Measurements from ENCODE around the gene SLC39A11. TPM values are rescaled to one million over a fixed set of nuclear protein-coding genes. Genes with fewer than 3 reads are reported as not detected.

Gene SLC39A11
- total RNA-seq, 1 donor from 2014 or later = 5.5 TPM

DNA sequence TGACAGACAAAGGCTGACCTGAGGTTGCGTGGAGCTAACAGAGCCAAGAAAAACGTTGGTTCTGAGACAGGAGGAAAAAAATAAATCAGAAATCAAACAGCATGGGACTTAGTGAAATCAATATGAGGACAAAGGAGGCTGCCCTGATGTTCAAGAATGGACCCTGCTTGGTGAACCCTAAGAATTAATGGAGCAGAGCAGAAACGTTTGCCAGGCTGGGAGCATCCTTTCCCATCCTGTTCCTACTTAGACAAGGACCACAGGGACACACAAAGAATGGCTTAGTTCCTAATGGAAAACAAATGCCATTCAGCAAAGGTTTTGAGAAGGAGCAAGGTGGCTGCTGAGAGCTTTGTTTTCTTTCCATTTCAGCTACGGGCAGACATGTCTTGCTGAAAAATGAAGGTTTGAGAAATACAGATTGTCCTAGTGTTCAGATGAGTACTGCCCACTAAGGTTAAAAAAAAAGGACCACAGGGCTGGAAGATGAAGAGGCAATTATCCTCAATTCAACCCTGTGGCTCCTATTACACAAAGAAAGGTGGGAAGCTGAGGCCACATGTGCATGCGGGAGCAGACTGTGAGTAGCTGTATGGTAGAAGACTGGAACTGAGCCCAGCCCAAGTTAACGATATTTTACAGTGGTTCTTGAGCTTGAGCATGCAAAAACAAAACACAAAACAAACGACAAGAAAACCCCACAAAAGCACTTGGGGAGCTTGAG, 230.1 kb downstream of the SLC39A11 start:
- DNase-seq (ENCODE audit: low spot score) = peak; percentile 20
- H3K36me3 Mint-ChIP-seq = peaks cover 2% of the 10 kb centered on the region
- H3K4me1 ChIP-seq = peaks cover 18% of the 10 kb centered on the region
- peak overlapping the region; percentile 2 for H3K4me2 ChIP-seq
- H3K4me3 ChIP-seq = no peak overlapping the region
- H2AFZ ChIP-seq (replicated peaks) = peak overlapping the region; percentile 52
- H3K27me3 Mint-ChIP-seq (ENCODE audit: insufficient read depth, low read depth) = peaks cover 3% of the 10 kb centered on the region
- TF ChIP-seq, protein P1, sequence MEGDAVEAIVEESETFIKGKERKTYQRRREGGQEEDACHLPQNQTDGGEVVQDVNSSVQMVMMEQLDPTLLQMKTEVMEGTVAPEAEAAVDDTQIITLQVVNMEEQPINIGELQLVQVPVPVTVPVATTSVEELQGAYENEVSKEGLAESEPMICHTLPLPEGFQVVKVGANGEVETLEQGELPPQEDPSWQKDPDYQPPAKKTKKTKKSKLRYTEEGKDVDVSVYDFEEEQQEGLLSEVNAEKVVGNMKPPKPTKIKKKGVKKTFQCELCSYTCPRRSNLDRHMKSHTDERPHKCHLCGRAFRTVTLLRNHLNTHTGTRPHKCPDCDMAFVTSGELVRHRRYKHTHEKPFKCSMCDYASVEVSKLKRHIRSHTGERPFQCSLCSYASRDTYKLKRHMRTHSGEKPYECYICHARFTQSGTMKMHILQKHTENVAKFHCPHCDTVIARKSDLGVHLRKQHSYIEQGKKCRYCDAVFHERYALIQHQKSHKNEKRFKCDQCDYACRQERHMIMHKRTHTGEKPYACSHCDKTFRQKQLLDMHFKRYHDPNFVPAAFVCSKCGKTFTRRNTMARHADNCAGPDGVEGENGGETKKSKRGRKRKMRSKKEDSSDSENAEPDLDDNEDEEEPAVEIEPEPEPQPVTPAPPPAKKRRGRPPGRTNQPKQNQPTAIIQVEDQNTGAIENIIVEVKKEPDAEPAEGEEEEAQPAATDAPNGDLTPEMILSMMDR (IDR thresholded peaks at IDR 0.05) = no peak
- TF ChIP-seq EZH2 (IDR thresholded peaks at IDR 0.05) (no peak), EZH2phosphoT487 (IDR thresholded peaks at IDR 0.05) (no peak)
- H3K4me3 Mint-ChIP-seq = no peak overlapping the region
- no peaks in the 10 kb centered on the region for H3K79me2 ChIP-seq (ENCODE audit: low read depth)
- H3K27ac ChIP-seq = no peak overlapping the region
- H3K4me1 Mint-ChIP-seq = peaks cover 26% of the 10 kb centered on the region
- H3K9me3 Mint-ChIP-seq = peaks cover 17% of the 10 kb centered on the region
- no peaks in the 10 kb centered on the region for H3K27me3 ChIP-seq
- H4K20me1 ChIP-seq (ENCODE audit: low read depth) = no peaks in the 10 kb centered on the region
- no peaks in the 10 kb centered on the region for H3K36me3 ChIP-seq
- peaks cover 7% of the 10 kb centered on the region for H3K9me3 ChIP-seq (ENCODE audit: low read depth)
- no peak overlapping the region for H3K27ac Mint-ChIP-seq
- H3F3A ChIP-seq (ENCODE audit: low read depth) = peaks cover 9% of the 10 kb centered on the region
- H3K9ac ChIP-seq = no peak overlapping the region

DNA sequence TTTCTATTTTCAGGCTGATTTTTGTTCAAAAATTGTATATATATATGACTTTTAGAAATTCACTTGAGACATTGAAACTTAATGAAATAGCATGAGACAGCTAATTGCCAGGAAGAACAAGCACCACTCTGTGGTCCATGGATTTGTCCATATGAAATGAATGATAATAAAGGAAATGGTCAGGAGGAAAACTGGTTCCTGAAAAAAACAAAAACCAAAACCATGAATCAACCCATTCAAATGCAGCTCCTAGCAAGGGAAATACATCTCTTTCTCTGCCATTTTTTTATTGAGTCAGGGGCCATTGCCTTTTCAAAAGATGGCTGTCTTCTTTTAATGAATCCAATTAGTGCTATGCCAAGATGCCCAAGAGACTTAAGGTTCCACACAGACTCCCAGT, 230.7 kb downstream of the SLC39A11 start:
- no peak for DNase-seq (ENCODE audit: low spot score)
- Mint-ChIP-seq H3K4me3 (no peak overlapping the region), H3K4me1 (peaks cover 26% of the 10 kb centered on the region), H3K9me3 (peaks cover 17% of the 10 kb centered on the region), H3K36me3 (peaks cover 1% of the 10 kb centered on the region), H3K27ac (no peak overlapping the region), H3K27me3 (ENCODE audit: insufficient read depth, low read depth) (peaks cover 3% of the 10 kb centered on the region)
- H3K4me1 ChIP-seq = peaks cover 18% of the 10 kb centered on the region
- H3K27me3 ChIP-seq = no peaks in the 10 kb centered on the region
- no peak overlapping the region for H2AFZ ChIP-seq (replicated peaks)
- no peaks in the 10 kb centered on the region for H3K79me2 ChIP-seq (ENCODE audit: low read depth)
- H3K9me3 ChIP-seq (ENCODE audit: low read depth) = peaks cover 7% of the 10 kb centered on the region
- H4K20me1 ChIP-seq (ENCODE audit: low read depth) = no peaks in the 10 kb centered on the region
- H3K27ac ChIP-seq = no peak overlapping the region
- H3F3A ChIP-seq (ENCODE audit: low read depth) = peaks cover 9% of the 10 kb centered on the region
- no peak overlapping the region for H3K4me3 ChIP-seq
- H3K4me2 ChIP-seq = peak overlapping the region; percentile 2
- TF ChIP-seq EZH2phosphoT487 (IDR thresholded peaks at IDR 0.05) (no peak), EZH2 (IDR thresholded peaks at IDR 0.05) (no peak)
- TF ChIP-seq, protein P1 (IDR thresholded peaks at IDR 0.05) = no peak
- no peaks in the 10 kb centered on the region for H3K36me3 ChIP-seq
- no peak overlapping the region for H3K9ac ChIP-seq

DNA sequence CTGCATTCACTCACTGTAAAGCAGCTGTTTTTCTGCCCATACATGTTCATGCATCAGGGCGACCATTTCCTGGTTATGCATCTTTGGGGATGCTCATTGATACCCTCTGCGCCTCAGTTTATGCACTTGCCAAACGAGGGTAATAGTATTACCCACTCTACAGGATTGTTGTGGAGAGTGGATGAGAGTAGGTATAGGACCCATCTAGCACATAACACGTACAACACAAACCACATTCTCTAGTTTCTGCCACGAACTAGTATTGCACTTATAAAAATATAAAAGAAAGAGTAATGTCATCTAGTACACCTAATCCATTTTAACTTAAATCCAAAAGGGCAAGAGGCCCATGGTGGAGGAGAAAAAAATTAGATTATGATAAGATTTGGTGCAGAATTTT, 231.7 kb downstream of the SLC39A11 start:
- no peaks in the 10 kb centered on the region for H4K20me1 ChIP-seq (ENCODE audit: low read depth)
- Mint-ChIP-seq H3K9me3 (peaks cover 11% of the 10 kb centered on the region), H3K36me3 (no peaks in the 10 kb centered on the region), H3K27ac (no peak overlapping the region), H3K27me3 (ENCODE audit: insufficient read depth, low read depth) (peaks cover 3% of the 10 kb centered on the region), H3K4me1 (peaks cover 26% of the 10 kb centered on the region), H3K4me3 (no peak overlapping the region)
- no peak overlapping the region for H3K9ac ChIP-seq
- no peak for TF ChIP-seq EZH2 (IDR thresholded peaks at IDR 0.05)
- no peak for TF ChIP-seq EZH2phosphoT487 (IDR thresholded peaks at IDR 0.05)
- TF ChIP-seq, protein P1 (IDR thresholded peaks at IDR 0.05) = no peak
- H3K27ac ChIP-seq = no peak overlapping the region
- H3K4me2 ChIP-seq = no peak overlapping the region
- no peak for DNase-seq (ENCODE audit: low spot score)
- no peaks in the 10 kb centered on the region for H3K27me3 ChIP-seq
- no peak overlapping the region for H2AFZ ChIP-seq (replicated peaks)
- no peak overlapping the region for H3K4me3 ChIP-seq
- peaks cover under 1% of the 10 kb centered on the region for H3K9me3 ChIP-seq (ENCODE audit: low read depth)
- peaks cover 18% of the 10 kb centered on the region for H3K4me1 ChIP-seq
- H3K36me3 ChIP-seq = no peaks in the 10 kb centered on the region
- no peaks in the 10 kb centered on the region for H3K79me2 ChIP-seq (ENCODE audit: low read depth)
- peaks cover 9% of the 10 kb centered on the region for H3F3A ChIP-seq (ENCODE audit: low read depth)
